ENCODE results near the gene COL23A1.

COL23A1 gene

DNA sequence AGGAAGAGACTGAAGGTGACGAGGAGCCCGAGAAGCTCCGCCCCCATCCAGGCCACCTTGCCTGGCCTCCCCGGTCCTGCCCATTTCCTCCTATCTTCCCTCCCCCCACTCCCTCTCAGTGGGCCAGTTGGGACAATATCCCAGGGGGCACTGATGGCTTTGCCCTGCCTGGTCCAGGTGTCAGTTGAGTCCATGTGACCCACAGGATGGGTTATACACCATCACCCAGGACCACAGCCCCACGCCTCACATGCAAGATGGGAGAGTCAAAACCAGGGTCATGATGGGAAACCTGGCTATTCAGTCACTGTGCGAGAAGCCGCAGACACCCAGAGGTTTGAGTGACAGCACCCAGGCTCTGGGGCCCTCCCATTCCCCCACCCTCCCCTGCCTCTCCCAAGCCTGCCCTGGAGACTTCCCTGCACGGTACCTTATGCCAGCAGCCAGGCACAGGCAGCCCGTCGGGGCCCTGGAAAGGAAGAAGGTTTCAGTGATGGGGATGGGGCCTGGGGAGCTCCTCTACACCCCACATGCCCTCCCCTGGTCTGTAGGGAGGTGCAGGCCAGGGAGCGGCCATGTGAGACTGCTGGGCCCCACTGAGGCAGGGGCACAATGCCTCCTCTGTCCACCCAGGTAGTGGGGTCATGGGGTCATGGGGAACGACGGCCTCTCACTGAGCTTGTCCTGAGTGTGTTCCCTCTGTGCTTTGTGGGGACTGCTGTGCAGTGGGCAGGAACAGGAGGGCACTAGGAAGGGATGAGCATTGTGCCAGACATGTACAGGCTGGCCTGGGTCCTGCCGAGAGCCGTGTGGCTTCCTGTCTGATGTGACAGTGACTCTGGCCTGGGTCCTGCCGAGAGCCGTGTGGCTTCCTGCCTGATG is 351.2 kb downstream of the COL23A1 start:
- H3K27ac ChIP-seq: no peak overlapping the region; the same call in 1 of the 2 replicates
- CTCF ChIA-PET: no interaction called here
- TF ChIP-seq, protein P1, sequence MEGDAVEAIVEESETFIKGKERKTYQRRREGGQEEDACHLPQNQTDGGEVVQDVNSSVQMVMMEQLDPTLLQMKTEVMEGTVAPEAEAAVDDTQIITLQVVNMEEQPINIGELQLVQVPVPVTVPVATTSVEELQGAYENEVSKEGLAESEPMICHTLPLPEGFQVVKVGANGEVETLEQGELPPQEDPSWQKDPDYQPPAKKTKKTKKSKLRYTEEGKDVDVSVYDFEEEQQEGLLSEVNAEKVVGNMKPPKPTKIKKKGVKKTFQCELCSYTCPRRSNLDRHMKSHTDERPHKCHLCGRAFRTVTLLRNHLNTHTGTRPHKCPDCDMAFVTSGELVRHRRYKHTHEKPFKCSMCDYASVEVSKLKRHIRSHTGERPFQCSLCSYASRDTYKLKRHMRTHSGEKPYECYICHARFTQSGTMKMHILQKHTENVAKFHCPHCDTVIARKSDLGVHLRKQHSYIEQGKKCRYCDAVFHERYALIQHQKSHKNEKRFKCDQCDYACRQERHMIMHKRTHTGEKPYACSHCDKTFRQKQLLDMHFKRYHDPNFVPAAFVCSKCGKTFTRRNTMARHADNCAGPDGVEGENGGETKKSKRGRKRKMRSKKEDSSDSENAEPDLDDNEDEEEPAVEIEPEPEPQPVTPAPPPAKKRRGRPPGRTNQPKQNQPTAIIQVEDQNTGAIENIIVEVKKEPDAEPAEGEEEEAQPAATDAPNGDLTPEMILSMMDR (conservative IDR thresholded peaks at IDR 0.05; ENCODE audit: low read depth): no peak
- no peak for DNase-seq (ENCODE audit: low spot score)
- POLR2A ChIA-PET (ENCODE audit: low non-redundant PET): no interaction called here

DNA sequence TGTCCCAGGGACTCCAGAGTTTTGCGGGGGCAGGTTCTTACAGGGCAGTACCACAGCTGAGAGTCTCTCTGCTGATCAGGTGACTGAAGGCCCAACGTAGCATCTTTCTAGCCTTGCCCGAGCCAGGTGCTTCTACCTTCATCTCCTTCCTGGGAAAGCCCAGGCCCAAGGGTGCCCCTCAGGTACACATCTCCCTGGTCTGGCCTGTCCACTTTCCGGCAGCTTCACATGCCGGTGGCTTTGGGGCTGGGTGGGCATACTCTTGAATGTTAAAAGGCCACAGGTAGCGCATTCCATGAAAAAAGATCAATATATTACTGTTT is 351.9 kb downstream of the COL23A1 start:
- no peak for DNase-seq (ENCODE audit: low spot score)
- ChIA-PET POLR2A (ENCODE audit: low non-redundant PET) (no interaction called here), CTCF (interaction anchor here (0.7 kb wide), 2 partner anchors 25 to 40 kb away, joined by 3 read pairs; no protein-coding TSS in a partner anchor)
- TF ChIP-seq, protein P1 (conservative IDR thresholded peaks at IDR 0.05; ENCODE audit: low read depth): no peak
- H3K27ac ChIP-seq: peak overlapping the region; percentile 58

DNA sequence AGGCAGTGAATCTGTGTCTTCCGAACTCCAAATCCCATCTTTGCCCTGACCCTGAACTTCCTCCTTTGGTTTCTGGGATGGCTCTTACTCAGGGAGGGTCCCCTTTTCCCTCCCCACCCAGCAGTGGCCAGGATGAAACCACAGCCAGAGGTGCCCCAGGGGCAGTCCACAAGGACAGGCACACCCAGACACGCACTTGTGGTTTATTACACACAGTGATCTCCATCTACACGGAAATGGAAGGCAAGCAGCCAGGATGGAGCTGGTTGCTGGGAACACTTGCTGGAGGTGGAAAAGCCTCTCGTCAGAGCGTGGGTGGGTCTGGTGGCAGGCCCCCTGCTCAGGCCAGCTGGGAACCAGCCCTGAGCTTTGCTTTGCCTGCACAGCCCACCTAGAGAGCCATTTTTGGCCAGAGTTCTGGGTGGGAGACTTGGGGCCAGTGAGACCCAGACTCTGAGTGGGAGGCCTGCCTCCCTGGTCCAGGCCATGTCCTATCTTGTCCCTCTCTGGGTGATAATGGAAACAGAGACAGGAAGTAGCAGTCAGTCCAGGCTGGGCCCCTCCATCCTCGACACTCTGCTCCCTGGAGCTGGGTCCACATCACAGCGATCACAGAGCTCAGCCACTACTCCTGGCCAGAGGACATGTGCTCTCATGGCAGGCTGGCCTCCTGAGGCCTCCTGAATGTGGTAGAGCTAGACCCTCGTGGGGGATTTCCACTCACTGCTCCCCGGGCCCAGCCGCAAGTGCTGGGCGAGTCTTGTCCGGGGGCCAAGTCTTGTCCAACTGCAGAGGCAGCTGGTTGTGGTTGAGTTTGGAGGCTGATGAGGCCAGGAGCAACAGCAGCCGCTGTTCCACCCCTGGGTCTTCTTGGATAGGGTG is 352.5 kb downstream of the COL23A1 start:
- TF ChIP-seq, protein P1 (conservative IDR thresholded peaks at IDR 0.05; ENCODE audit: low read depth): no peak
- H3K27ac ChIP-seq: peak overlapping the region; percentile 58
- ChIA-PET CTCF (interaction anchor here (0.6 to 1.3 kb wide), 5 partner anchors 26 to 352 kb away, joined by 3 to 4 read pairs (median 3); no protein-coding TSS in a partner anchor), POLR2A (ENCODE audit: low non-redundant PET) (no interaction called here)
- peak; percentile 46 for DNase-seq (ENCODE audit: low spot score)

GRCh38 chr5:178236679-178237078 is 353.5 kb downstream of the COL23A1 start:
- H3K27ac ChIP-seq: peak overlapping the region; percentile 58
- TF ChIP-seq, protein P1 (conservative IDR thresholded peaks at IDR 0.05; ENCODE audit: low read depth): no peak
- POLR2A ChIA-PET (ENCODE audit: low non-redundant PET): no interaction called here
- DNase-seq (ENCODE audit: low spot score): no peak
- CTCF ChIA-PET: interaction anchor here (1.0 to 1.3 kb wide), 2 partner anchors 40 to 44 kb away, joined by 3 read pairs; no protein-coding TSS in a partner anchor

- no peak overlapping the region for H3K27ac ChIP-seq
- TF ChIP-seq, protein P1 (conservative IDR thresholded peaks at IDR 0.05; ENCODE audit: low read depth): no peak
- POLR2A ChIA-PET (ENCODE audit: low non-redundant PET): no interaction called here
- CTCF ChIA-PET: no interaction called here
- DNase-seq (ENCODE audit: low spot score): no peak
Measured at GRCh38 chr5:178236126-178236525, 354.1 kb downstream of the COL23A1 start.

DNA sequence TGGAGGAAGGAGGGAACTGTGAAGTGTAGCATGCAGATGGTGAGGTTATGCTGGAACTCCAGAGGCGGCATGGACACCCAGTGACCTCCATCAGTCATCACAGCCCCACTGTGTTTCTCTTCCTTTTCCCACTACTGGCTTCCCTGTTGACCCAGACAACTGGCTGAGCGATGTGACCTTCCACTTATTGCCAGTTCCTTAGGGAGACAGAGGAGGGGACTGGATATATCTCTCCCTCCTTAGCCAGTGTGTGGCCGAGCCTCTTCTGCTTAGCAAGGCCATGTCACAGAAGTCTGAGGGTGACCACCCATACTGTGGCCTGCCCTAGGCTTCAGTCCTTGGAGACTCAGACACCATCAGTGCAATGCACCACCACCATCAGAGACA is 354.6 kb downstream of the COL23A1 start:
- H3K27ac ChIP-seq: no peak overlapping the region
- POLR2A ChIA-PET (ENCODE audit: low non-redundant PET): interaction anchor here (1.2 kb wide), 1 partner anchor 31 kb away, joined by 3 read pairs; the partner anchor contains the start of gene HNRNPAB
- TF ChIP-seq, protein P1 (conservative IDR thresholded peaks at IDR 0.05; ENCODE audit: low read depth): no peak
- DNase-seq (ENCODE audit: low spot score): no peak
- CTCF ChIA-PET: interaction anchor here (0.6 to 1.3 kb wide), 8 partner anchors 9 to 598 kb away, joined by 3 to 9 read pairs (median 4); partner anchors contain the start of gene COL23A1
